ENCODE measurements around the gene COL6A1. TPM values are rescaled to one million over a fixed set of nuclear protein-coding genes. Genes with fewer than 3 reads are reported as not detected.

Gene COL6A1
- polyA plus RNA-seq, 1 donor from 2014 or later: 29.4 TPM

- no peak overlapping the region for H3K4me2 ChIP-seq (ENCODE audit: low read length)
- no peak overlapping the region for H2AFZ ChIP-seq (ENCODE audit: low read depth, low read length)
- TF ChIP-seq MXI1 (conservative IDR thresholded peaks at IDR 0.05; ENCODE audit: poor library complexity, severe bottlenecking): no peak
- no peak for TF ChIP-seq POLR2AphosphoS5 (IDR thresholded peaks at IDR 0.05)
- TF ChIP-seq REST (IDR thresholded peaks at IDR 0.05; ENCODE audit: borderline replicate concordance): no peak
- no peak for TF ChIP-seq EZH2 (IDR thresholded peaks at IDR 0.05; ENCODE audit: borderline replicate concordance, insufficient read depth, low read length, poor library complexity, severe bottlenecking)
- TF ChIP-seq CTCF (IDR thresholded peaks at IDR 0.05; ENCODE audit: poor library complexity, severe bottlenecking): no peak
- TF ChIP-seq RAD21 (conservative IDR thresholded peaks at IDR 0.05): no peak
- H3K4me3 ChIP-seq (ENCODE audit: low read length): no peak overlapping the region
- no peaks in the 10 kb centered on the region for H4K20me1 ChIP-seq (ENCODE audit: insufficient read depth)
- H3K9me2 ChIP-seq (ENCODE audit: insufficient read depth, low read length): no peaks in the 10 kb centered on the region
- H3K36me3 ChIP-seq (ENCODE audit: insufficient read depth, low read length): no peaks in the 10 kb centered on the region
- no peak overlapping the region for H3K27ac ChIP-seq (ENCODE audit: low read length)
- no peaks in the 10 kb centered on the region for H3K79me2 ChIP-seq (replicated peaks; ENCODE audit: insufficient read depth, low read length)
- H3K9me3 ChIP-seq (ENCODE audit: low read length): no peaks in the 10 kb centered on the region
- no peak overlapping the region for H3K9ac ChIP-seq (ENCODE audit: low read length)
- H3K27me3 ChIP-seq (ENCODE audit: insufficient read depth, low read depth, low read length): no peaks in the 10 kb centered on the region
- H3F3A ChIP-seq (ENCODE audit: insufficient read depth, low read length, poor library complexity, severe bottlenecking): no peaks in the 10 kb centered on the region
These were observed 37.0 kb downstream of the COL6A1 start for GRCh38 chr21:46018615-46019014.

DNA sequence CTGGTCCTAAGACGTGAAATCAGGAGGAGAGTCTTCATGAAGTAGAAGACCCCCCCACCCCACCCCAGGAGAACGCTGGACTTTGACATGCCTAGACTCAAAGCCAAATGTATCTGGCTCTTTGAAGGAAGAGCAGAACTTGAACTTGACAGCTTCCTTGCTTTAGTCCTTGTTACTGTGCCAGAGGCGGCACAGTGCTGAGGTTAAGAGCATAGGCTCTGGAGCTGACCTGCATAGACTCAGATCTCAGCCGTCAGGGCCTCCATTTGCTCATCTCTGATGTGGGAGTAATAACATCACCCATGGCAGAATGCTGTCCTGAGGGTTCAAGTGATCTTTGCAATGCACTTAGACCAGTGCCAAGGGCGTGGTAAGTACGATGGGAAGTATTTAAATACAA, 39.0 kb downstream of the COL6A1 start:
- no peaks in the 10 kb centered on the region for H4K20me1 ChIP-seq (ENCODE audit: insufficient read depth)
- no peaks in the 10 kb centered on the region for H3K36me3 ChIP-seq (ENCODE audit: insufficient read depth, low read length)
- H3K9me2 ChIP-seq (ENCODE audit: insufficient read depth, low read length): no peaks in the 10 kb centered on the region
- no peak overlapping the region for H3K4me2 ChIP-seq (ENCODE audit: low read length)
- no peak overlapping the region for H3K9ac ChIP-seq (ENCODE audit: low read length)
- no peaks in the 10 kb centered on the region for H3K79me2 ChIP-seq (replicated peaks; ENCODE audit: insufficient read depth, low read length)
- H2AFZ ChIP-seq (ENCODE audit: low read depth, low read length): no peak overlapping the region
- H3K4me3 ChIP-seq (ENCODE audit: low read length): no peak overlapping the region
- no peak for TF ChIP-seq CTCF (IDR thresholded peaks at IDR 0.05; ENCODE audit: poor library complexity, severe bottlenecking)
- TF ChIP-seq SMC3 (conservative IDR thresholded peaks at IDR 0.05; ENCODE audit: poor library complexity): no peak
- TF ChIP-seq REST (IDR thresholded peaks at IDR 0.05; ENCODE audit: borderline replicate concordance): no peak
- TF ChIP-seq EP300 (conservative IDR thresholded peaks at IDR 0.05; ENCODE audit: poor library complexity, severe bottlenecking): no peak
- TF ChIP-seq RAD21 (conservative IDR thresholded peaks at IDR 0.05): no peak
- TF ChIP-seq EZH2 (IDR thresholded peaks at IDR 0.05; ENCODE audit: borderline replicate concordance, insufficient read depth, low read length, poor library complexity, severe bottlenecking): no peak
- TF ChIP-seq MXI1 (conservative IDR thresholded peaks at IDR 0.05; ENCODE audit: poor library complexity, severe bottlenecking): no peak
- TF ChIP-seq TAF1 (IDR thresholded peaks at IDR 0.05; ENCODE audit: low read depth): no peak
- no peak for TF ChIP-seq POLR2AphosphoS5 (IDR thresholded peaks at IDR 0.05)
- no peak overlapping the region for H3K27ac ChIP-seq (ENCODE audit: low read length)
- H3K9me3 ChIP-seq (ENCODE audit: low read length): no peaks in the 10 kb centered on the region
- no peaks in the 10 kb centered on the region for H3F3A ChIP-seq (ENCODE audit: insufficient read depth, low read length, poor library complexity, severe bottlenecking)
- H3K27me3 ChIP-seq (ENCODE audit: insufficient read depth, low read depth, low read length): no peaks in the 10 kb centered on the region

All from neural cell (in vitro differentiated cells).